Skeletal muscle tissue (tissue), 4 donors: Measurements from ENCODE around the gene ZBTB18. TPM values are rescaled to one million over a fixed set of nuclear protein-coding genes. Genes with fewer than 3 reads are reported as not detected.

Experiments used
- H3K27ac ChIP-seq: one replicate; pipeline ENCODE4 v1.7.0; 2013; ENCODE audit warnings: mild to moderate bottlenecking, low read depth, low read length, inconsistent platforms
- H3K27me3 ChIP-seq, 3 donors: one replicate each; pipeline ENCODE4 v1.7.0; 2013; ENCODE audit warnings: low read length in 3 of 3; ENCODE audit not compliant: control insufficient read depth in 3 of 3, insufficient read depth in 3 of 3
- H3K36me3 ChIP-seq, 3 donors: one replicate each; pipeline ENCODE4 v1.7.0; 2013; ENCODE audit warnings: low read length in 3 of 3; ENCODE audit not compliant: control insufficient read depth in 3 of 3, insufficient read depth in 3 of 3
- H3K4me1 ChIP-seq, 3 donors: one replicate each; pipeline ENCODE4 v1.7.0; 2013; ENCODE audit warnings: low read length in 3 of 3, mild to moderate bottlenecking in 3 of 3; ENCODE audit not compliant: control insufficient read depth in 3 of 3, insufficient read depth in 3 of 3
- H3K4me3 ChIP-seq, 3 donors: one replicate each; pipeline ENCODE4 v1.7.0; 2013; ENCODE audit warnings: low read length in 3 of 3
- H3K9ac ChIP-seq, 3 donors: one replicate each; pipeline ENCODE4 v1.7.0; 2013; ENCODE audit warnings: low read length in 3 of 3, mild to moderate bottlenecking in 3 of 3, moderate library complexity in 2 of 3, low read depth in 1 of 3
- H3K9me3 ChIP-seq, 3 donors: one replicate each; pipeline ENCODE4 v1.7.0; 2013; ENCODE audit warnings: low read length in 3 of 3; ENCODE audit not compliant: control insufficient read depth in 3 of 3
- total RNA-seq: library from RNA; depleted of rRNA; stranded (reverse); fragments of >200 nt; gene quantifications from one replicate; pipeline ENCODE4 v1.2.3, GENCODE V29; 2014
- donor health status: Osteomylitis.

Gene ZBTB18
- total RNA-seq, 1 donor from 2014 or later = 58.5 TPM

DNA sequence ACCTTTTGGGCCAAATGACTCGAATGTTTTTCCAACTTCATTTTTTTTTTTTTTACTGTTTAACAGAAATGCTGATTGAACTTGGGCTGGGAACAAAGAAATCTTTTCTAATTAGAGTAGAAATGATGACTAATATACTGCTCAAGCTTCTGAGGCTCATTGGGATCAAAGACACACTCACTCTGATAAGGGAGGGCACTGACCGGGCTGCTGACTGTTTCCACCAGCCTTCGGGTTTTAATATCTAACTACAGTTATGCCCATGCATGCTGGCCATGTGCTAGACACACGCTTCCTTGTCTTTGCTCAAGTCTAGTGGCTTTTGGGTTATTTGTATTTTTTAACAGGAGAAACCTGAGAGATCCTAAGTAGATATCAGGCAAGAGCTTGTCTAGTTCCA is 16.8 kb downstream of the ZBTB18 start:
- H3K9ac ChIP-seq = no peak overlapping the region
- H3K36me3 ChIP-seq = no peaks in the 10 kb centered on the region
- H3K27me3 ChIP-seq = no peaks in the 10 kb centered on the region
- H3K27ac ChIP-seq = no peak overlapping the region
- no peak overlapping the region for H3K4me3 ChIP-seq
- no peaks in the 10 kb centered on the region for H3K9me3 ChIP-seq
- no peaks in the 10 kb centered on the region for H3K4me1 ChIP-seq

DNA sequence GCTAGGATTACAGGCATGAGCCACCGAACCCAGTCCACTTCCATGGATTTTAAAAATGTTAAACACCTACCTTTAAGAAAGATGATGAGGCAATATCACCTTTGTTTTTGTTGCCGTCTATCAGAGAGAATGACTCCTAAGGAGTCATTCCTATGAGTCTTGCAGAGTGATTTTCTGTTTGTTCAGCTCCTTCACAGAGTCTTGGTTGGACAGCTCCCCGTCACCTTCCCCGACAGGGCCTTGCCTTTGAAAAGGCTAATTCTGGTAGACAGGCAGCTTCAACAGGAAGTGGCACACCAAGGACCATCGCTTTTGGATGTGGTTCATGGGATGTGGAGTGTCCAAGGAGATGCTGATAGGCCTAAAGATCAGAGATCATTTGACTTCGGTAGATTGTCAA is 17.5 kb downstream of the ZBTB18 start:
- Histone ChIP-seq H3K4me3 (no peak overlapping the region), H3K36me3 (no peaks in the 10 kb centered on the region), H3K27me3 (no peaks in the 10 kb centered on the region), H3K9me3 (no peaks in the 10 kb centered on the region), H3K4me1 (no peaks in the 10 kb centered on the region), H3K9ac (no peak overlapping the region), H3K27ac (no peak overlapping the region)

DNA sequence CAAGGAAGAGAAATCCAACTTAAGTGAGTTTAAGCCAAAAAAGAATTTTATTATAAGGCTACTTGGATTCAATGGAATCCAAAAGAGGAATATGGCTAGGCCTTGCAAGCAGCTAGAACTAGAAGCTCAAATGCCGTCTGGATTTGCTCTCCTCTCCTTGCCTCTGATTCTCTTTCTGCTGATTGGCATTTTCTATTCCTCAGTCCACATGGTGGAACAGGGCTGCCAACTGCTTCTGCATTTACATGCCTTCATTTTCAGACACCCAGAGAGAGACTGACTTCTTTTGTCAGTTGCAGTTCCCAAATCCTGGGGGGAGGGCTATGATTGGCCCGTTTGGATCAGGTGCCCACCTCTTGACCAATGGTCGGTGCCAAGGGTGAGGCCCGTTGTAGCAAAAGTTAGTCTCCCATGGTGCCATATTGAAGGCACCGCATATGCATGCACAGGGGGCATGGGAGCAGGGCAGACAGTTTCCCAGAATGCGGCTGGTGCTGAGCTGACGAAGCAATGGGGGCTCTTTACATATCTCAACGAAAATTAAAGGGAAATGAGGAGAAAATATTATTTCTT is 18.3 kb downstream of the ZBTB18 start:
- Histone ChIP-seq H3K27me3 (peaks cover 0 to 4% (median 0%) of the 10 kb centered on the region in 3 donors), H3K9me3 (no peaks in the 10 kb centered on the region), H3K4me3 (no peak overlapping the region), H3K27ac (no peak overlapping the region), H3K36me3 (no peaks in the 10 kb centered on the region), H3K4me1 (no peaks in the 10 kb centered on the region), H3K9ac (no peak overlapping the region)

DNA sequence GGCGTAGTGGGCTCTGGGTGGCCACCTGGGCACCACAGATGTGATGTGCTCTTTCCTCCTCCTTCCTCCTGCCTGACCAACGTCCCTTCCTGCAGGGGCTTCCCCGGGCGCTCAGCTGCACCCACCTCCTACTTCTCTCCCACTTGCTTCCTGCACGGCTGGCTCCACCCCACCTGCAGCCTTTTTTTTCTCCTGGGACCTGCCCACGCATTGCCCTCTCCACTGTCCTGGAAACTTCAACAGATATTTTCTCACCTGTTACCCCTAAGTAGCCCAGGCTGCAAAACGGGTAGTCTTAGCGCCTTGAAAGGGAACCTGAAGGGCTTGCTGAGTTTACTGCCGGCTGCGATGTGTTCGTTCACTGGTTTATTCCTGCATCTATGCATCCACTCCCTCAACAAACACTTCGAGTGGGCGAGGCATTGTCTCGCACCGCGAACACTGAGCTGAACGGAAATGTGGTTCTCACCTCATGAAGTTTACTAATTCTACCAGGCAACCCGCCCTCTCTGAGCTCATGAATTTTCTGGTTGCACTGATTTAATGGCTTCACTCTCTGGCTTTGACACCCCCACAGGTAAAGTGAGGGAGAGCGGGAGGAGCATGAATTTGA is 23.6 kb downstream of the ZBTB18 start:
- Histone ChIP-seq H3K4me3 (no peak overlapping the region), H3K4me1 (peaks cover 0 to 4% (median 0%) of the 10 kb centered on the region in 3 donors), H3K9me3 (no peaks in the 10 kb centered on the region), H3K36me3 (no peaks in the 10 kb centered on the region), H3K9ac (no peak overlapping the region), H3K27ac (no peak overlapping the region), H3K27me3 (peaks cover 0 to 17% (median 14%) of the 10 kb centered on the region in 3 donors)

DNA sequence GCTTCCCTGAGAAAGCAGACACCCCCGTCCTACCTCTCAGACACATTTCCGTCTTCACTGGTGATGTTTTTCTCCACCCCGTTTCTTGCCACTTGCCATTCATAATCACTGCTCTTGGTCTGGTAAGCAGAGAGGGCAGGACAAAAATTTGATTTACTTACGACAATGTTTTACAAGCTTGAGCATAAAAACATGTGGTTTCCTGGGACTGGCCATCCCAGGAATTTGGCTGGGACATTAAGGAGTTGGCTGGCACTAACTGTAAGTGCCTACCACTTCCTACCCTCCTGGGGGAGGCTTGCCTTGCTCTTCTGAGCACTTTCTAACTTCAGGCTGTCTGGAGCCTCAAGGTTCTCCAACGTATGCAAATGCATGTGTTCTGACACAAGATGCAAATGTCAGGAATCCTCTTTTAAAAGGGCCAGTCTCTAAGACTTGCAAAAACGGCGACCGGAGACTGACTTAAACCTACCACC is 24.2 kb downstream of the ZBTB18 start:
- H3K4me3 ChIP-seq = no peak overlapping the region
- peaks cover 0 to 17% (median 14%) of the 10 kb centered on the region in 3 donors for H3K27me3 ChIP-seq
- no peak overlapping the region for H3K9ac ChIP-seq
- H3K4me1 ChIP-seq = peaks cover 0 to 4% (median 0%) of the 10 kb centered on the region in 3 donors
- H3K36me3 ChIP-seq = no peaks in the 10 kb centered on the region
- H3K27ac ChIP-seq = no peak overlapping the region
- H3K9me3 ChIP-seq = no peaks in the 10 kb centered on the region

DNA sequence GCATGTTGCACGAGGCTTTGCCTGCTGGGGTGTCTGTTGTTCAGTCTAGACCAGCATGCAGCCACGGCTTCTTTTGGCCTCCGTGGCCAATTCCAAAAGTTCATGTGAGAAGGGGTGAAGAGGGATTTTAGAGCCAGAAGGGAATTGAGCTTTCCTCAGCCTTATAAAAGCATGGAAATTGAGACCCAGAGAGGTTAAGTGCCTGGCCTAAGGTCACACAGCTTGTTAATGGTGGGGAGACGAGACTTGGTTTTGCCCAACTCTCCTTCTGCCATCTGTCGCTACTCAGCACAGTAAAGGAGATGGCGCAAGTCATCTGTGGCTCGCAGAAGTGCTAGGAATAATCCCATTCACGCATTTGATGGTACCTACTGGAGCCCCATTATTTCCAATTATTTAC is 25.7 kb downstream of the ZBTB18 start:
- Histone ChIP-seq H3K4me1 (peaks cover 0 to 4% (median 0%) of the 10 kb centered on the region in 3 donors), H3K36me3 (no peaks in the 10 kb centered on the region), H3K9ac (no peak overlapping the region), H3K4me3 (no peak overlapping the region), H3K27me3 (peaks cover 0 to 17% (median 14%) of the 10 kb centered on the region in 3 donors), H3K27ac (no peak overlapping the region), H3K9me3 (no peaks in the 10 kb centered on the region)

DNA sequence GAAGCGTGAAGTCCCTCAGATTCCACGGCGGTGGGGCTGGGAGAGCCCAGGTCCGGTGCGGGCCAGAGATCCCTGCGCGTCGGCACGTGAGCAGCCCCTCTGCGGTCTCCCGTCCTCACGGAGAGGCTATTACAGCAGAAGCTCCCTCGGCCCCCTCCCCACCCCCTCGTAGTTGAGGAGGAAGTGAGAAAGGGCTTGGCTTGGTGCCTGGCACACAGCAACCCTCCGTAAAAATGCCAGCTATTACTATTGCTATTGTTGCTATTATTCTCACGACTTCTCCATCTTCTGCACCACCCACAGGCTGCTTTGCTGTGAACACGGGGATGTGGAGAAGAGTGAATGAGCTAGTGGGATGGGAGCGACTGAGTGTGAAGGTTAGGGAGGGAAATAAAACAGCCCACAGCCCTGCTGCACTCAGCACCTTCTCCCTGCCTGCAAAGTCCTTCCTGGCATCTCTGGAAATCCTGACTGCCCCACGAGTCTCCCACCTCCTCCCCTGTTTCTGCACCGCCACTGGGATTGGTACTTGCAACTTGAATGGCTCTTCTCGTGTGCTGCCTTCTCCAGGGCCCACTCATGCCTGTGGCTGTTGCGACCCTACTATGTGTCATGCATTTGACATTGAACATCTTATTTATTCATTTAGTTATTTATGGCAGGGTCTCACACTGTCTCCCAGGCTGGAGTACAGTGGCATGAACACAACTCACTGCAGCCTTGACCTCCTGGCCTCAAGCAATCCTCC is 26.6 kb downstream of the ZBTB18 start:
- no peaks in the 10 kb centered on the region for H3K9me3 ChIP-seq
- no peak overlapping the region for H3K9ac ChIP-seq
- no peak overlapping the region for H3K4me3 ChIP-seq
- no peak overlapping the region for H3K27ac ChIP-seq
- peaks cover 0 to 4% (median 0%) of the 10 kb centered on the region in 3 donors for H3K4me1 ChIP-seq
- H3K36me3 ChIP-seq = no peaks in the 10 kb centered on the region
- peaks cover 3 to 21% (median 14%) of the 10 kb centered on the region in 3 donors for H3K27me3 ChIP-seq

DNA sequence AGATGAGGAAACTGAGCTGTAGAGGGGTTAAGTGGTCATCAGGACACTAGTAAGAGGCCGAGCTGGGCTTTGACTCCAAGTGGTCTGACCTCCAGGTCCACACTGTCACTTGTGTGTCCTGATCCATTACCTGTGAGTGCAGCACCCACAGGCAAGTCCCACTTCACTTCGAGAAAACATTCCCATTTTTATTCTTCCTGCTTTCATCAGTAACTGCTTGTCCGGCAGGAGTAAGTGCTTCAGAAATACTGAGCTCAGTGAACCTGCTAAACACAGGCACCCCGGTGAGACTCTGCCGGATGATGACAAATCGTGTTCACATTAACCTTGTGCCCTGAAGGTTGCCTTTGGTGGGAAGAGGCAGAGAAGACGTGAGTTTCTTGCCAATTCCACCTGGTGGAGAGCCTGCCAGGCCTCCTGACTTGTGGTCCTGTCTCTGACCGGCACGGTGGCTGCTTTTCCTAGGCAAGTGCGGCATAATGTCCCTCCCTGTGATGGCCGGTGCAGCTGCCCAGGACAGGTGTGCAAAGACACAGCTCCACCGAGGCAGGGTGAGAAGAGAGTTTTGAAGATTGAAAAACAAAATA is 29.4 kb downstream of the ZBTB18 start:
- Histone ChIP-seq H3K27me3 (peaks cover 7 to 18% (median 8%) of the 10 kb centered on the region in 3 donors), H3K4me1 (peaks cover 0 to 6% (median 0%) of the 10 kb centered on the region in 3 donors), H3K36me3 (no peaks in the 10 kb centered on the region), H3K9ac (no peak overlapping the region), H3K27ac (no peak overlapping the region), H3K9me3 (no peaks in the 10 kb centered on the region), H3K4me3 (no peak overlapping the region)

DNA sequence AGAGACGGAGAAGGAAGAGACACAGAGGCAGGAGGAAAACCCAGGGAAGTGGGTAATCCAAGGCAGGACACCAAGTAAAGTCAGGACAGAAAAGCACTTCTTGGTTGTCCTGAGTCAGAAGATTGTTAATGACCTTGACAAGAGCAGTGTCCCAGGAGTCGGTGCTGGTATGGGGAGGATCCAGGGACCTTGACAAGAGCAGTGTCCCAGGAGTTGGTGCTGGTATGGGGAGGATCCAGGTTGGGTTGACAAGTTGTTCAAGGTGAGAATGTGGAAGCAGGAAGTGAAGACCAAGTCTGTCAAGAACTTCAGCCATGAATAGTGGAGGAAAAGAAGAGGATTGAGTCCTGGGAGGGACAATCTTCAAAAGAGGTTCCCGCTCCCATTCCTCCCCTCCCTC is 31.9 kb downstream of the ZBTB18 start:
- peaks cover 0 to 4% (median 0%) of the 10 kb centered on the region in 3 donors for H3K9me3 ChIP-seq
- H3K9ac ChIP-seq = no peak overlapping the region
- H3K36me3 ChIP-seq = no peaks in the 10 kb centered on the region
- peaks cover 0 to 2% (median 0%) of the 10 kb centered on the region in 3 donors for H3K4me1 ChIP-seq
- H3K27me3 ChIP-seq = peaks cover 0 to 7% (median 7%) of the 10 kb centered on the region in 3 donors
- no peak overlapping the region for H3K4me3 ChIP-seq
- H3K27ac ChIP-seq = no peak overlapping the region
